Activated CD4-positive, alpha-beta memory T cell treated with anti-CD3 and anti-CD28 coated beads for 36 hours (primary cell): ENCODE data around the gene JARID2. TPM values are rescaled to one million over a fixed set of nuclear protein-coding genes. Genes with fewer than 3 reads are reported as not detected.

Source experiments
- CTCF ChIA-PET: fragments of 350-600 bp; sonication (Branson Sonifier 250); formaldehyde crosslinking; loops from one replicate; lab custom pipeline; 2021; ENCODE audit warnings: antibody characterized with exemption, inconsistent platforms; lab: Charles Lee
- POLR2A ChIA-PET: fragments of 350-600 bp; sonication (Branson Sonifier 250); formaldehyde crosslinking; loops from one replicate; lab custom pipeline; 2021; ENCODE audit warnings: antibody characterized with exemption; lab: Charles Lee
- DNase-seq: peaks from one replicate; pipeline ENCODE4 v3.0.0-alpha.2; 2020
- H3K27ac Mint-ChIP-seq: one replicate; pipeline ENCODE4 v1.8.0; 2021; ENCODE audit warnings: mixed read lengths
- H3K27me3 Mint-ChIP-seq: one replicate; pipeline ENCODE4 v1.8.0; 2021; ENCODE audit warnings: mixed read lengths
- H3K36me3 Mint-ChIP-seq: one replicate; pipeline ENCODE4 v1.8.0; 2021; ENCODE audit warnings: mixed read lengths
- H3K4me1 Mint-ChIP-seq: one replicate; pipeline ENCODE4 v1.8.0; 2021; ENCODE audit warnings: low read depth, mixed read lengths
- H3K4me3 Mint-ChIP-seq: one replicate; pipeline ENCODE4 v1.8.0; 2021; ENCODE audit warnings: mild to moderate bottlenecking, mixed read lengths
- H3K9me3 Mint-ChIP-seq: one replicate; pipeline ENCODE4 v1.8.0; 2021; ENCODE audit warnings: mixed read lengths
- intact Hi-C: fragments of 100-400 bp; cut with micrococcal nuclease; formaldehyde crosslinking; loops from one replicate; pipeline ENCODE4 v1.15.1; 2023
- total RNA-seq, 2 experiments: library from RNA; stranded (reverse); gene quantifications; one replicate each; pipeline ENCODE4 v1.2.3, GENCODE V29; 2021

The JARID2 gene
- total RNA-seq, 2 experiments from 2014 or later: 41.4 to 44.0 TPM

DNA sequence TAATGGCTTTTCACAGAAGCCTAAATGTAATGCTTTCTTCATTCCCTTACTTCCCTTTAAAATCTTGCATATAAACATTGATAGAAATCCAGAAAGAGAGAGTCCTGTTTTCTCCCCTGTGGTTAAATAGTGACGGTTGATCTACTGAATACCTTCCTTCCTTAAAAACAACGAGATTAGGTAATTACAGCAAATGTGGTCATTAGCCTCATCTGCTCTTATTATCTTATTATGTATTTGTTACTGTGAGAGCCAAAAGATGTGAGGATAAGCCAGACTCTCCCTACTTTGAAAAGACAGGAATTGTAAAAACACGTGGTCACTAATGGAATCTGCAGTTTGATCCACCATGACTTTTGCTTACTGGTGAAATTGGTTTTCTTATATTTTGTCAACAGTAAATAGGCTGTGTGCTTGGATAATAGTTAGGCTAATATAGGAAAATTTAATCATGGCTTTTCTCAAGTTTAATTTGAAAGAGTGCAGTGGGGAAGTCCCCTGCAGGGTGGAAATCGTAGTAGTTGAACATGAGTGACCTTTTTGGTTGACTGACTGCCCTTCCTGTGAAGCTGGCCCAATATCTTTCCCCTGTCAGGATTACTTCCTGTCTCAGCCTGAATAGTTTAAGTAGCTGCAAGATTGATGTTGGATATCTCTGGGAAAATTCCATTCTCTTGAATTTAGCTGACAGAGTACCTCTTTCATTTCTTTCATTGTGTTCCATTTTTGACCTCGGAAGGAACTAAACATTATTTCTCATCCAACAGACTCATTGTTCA is 62.8 kb downstream of the JARID2 start:
- no peaks in the 10 kb centered on the region for H3K9me3 Mint-ChIP-seq
- ChIA-PET CTCF (no interaction called here), POLR2A (no interaction called here)
- no peak overlapping the region for H3K4me3 Mint-ChIP-seq
- no peak overlapping the region for H3K27ac Mint-ChIP-seq
- H3K4me1 Mint-ChIP-seq: peaks cover 82% of the 10 kb centered on the region
- intact Hi-C loops: no loop called here
- peaks cover 20% of the 10 kb centered on the region for H3K36me3 Mint-ChIP-seq
- DNase-seq: no peak
- no peaks in the 10 kb centered on the region for H3K27me3 Mint-ChIP-seq

GRCh38 chr6:15309611-15310283 is 63.9 kb downstream of the JARID2 start:
- ChIA-PET POLR2A (no interaction called here), CTCF (no interaction called here)
- Mint-ChIP-seq H3K4me3 (no peak overlapping the region), H3K27me3 (no peaks in the 10 kb centered on the region), H3K36me3 (peaks cover 18% of the 10 kb centered on the region), H3K4me1 (peaks cover 81% of the 10 kb centered on the region), H3K9me3 (no peaks in the 10 kb centered on the region), H3K27ac (no peak overlapping the region)
- DNase-seq: no peak
- intact Hi-C loops: no loop called here

DNA sequence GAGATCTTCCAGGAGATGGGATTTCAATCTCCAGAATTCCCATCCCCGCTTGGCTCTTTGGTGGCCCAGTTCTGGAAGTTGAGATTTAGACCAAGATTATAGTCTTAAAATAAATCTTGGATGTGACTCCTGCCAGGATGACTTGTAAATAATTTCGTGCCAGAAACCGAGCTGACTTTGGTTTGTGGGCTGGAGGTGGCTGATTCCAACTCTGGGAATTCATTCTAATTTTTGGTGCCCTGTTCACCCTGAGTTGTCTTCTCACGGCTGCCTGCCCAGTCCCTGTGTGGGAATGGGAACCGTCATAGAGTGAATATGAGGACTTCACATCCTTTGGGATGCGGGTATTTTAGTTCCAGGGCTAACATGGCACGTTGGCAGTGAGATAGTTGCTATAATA is 64.8 kb downstream of the JARID2 start:
- H3K27me3 Mint-ChIP-seq: no peaks in the 10 kb centered on the region
- H3K4me1 Mint-ChIP-seq: peaks cover 81% of the 10 kb centered on the region
- intact Hi-C loops: no loop called here
- no peak overlapping the region for H3K27ac Mint-ChIP-seq
- H3K36me3 Mint-ChIP-seq: peaks cover 16% of the 10 kb centered on the region
- H3K9me3 Mint-ChIP-seq: no peaks in the 10 kb centered on the region
- ChIA-PET CTCF (no interaction called here), POLR2A (no interaction called here)
- no peak overlapping the region for H3K4me3 Mint-ChIP-seq
- DNase-seq: no peak

- Mint-ChIP-seq H3K27me3 (no peaks in the 10 kb centered on the region), H3K4me1 (peaks cover 90% of the 10 kb centered on the region), H3K27ac (peak overlapping the region; percentile 16), H3K36me3 (peaks cover 13% of the 10 kb centered on the region), H3K4me3 (no peak overlapping the region), H3K9me3 (no peaks in the 10 kb centered on the region)
- CTCF ChIA-PET: no interaction called here
- intact Hi-C loops: no loop called here
- DNase-seq: no peak
- POLR2A ChIA-PET: no interaction called here
These were observed 66.6 kb downstream of the JARID2 start for GRCh38 chr6:15312500-15312899.

DNA sequence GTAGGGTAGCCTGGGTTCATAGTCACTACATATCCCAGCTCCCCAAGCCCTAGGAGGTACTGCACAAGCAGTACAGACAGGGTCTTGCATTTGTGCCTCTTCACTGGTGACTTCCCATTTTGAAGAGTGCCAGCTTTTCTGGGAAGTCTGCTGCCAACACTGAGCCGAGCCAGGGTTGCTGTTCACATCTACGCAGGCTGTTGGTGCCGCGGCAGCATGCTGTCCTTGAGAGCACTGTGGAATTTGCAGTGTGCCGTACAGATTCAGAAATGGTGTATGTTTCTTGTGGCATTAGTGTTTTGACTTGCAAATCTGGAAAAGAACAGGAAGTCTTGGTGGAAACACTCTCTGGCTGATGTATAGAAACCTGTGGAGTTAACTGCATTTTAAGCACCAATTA is 67.5 kb downstream of the JARID2 start:
- no peak overlapping the region for H3K27ac Mint-ChIP-seq
- H3K27me3 Mint-ChIP-seq: no peaks in the 10 kb centered on the region
- DNase-seq: no peak
- ChIA-PET POLR2A (no interaction called here), CTCF (no interaction called here)
- peaks cover 15% of the 10 kb centered on the region for H3K36me3 Mint-ChIP-seq
- peaks cover 90% of the 10 kb centered on the region for H3K4me1 Mint-ChIP-seq
- intact Hi-C loops: no loop called here
- H3K9me3 Mint-ChIP-seq: no peaks in the 10 kb centered on the region
- no peak overlapping the region for H3K4me3 Mint-ChIP-seq

DNA sequence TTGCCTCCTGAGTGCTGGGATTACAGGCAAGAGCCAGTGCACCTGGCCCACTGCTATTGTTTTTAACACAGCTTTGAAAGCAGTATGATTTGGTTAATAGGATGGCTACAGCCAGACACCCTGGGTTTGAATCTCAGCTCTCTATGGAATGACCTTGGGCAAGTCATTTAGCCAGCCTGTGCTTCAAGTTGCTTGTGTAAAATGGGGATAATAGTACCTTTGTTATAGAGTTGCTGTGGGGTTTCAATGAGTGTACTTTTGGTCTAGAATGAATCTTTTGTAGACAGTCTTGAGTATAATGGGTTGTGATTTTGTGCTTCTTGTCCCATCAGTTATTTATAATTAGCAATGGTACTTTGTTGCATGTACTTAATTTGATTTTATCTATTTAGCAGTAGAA is 70.9 kb downstream of the JARID2 start:
- POLR2A ChIA-PET: no interaction called here
- CTCF ChIA-PET: no interaction called here
- H3K4me3 Mint-ChIP-seq: no peak overlapping the region
- H3K27ac Mint-ChIP-seq: peak overlapping the region; percentile 67
- DNase-seq: no peak
- peaks cover 12% of the 10 kb centered on the region for H3K36me3 Mint-ChIP-seq
- no peaks in the 10 kb centered on the region for H3K9me3 Mint-ChIP-seq
- peaks cover 96% of the 10 kb centered on the region for H3K4me1 Mint-ChIP-seq
- intact Hi-C loops: loop anchor here (1.0 kb wide), 1 partner anchor 11 kb away; no protein-coding TSS in a partner anchor
- H3K27me3 Mint-ChIP-seq: no peaks in the 10 kb centered on the region

GRCh38 chr6:15317251-15317650 is 71.4 kb downstream of the JARID2 start:
- intact Hi-C loops: loop anchor here (1.0 kb wide), 1 partner anchor 12 kb away; no protein-coding TSS in a partner anchor
- H3K9me3 Mint-ChIP-seq: no peaks in the 10 kb centered on the region
- peak overlapping the region; percentile 20 for H3K4me3 Mint-ChIP-seq
- ChIA-PET CTCF (no interaction called here), POLR2A (no interaction called here)
- peaks cover 11% of the 10 kb centered on the region for H3K36me3 Mint-ChIP-seq
- peak overlapping the region; percentile 67 for H3K27ac Mint-ChIP-seq
- DNase-seq: no peak
- H3K27me3 Mint-ChIP-seq: no peaks in the 10 kb centered on the region
- H3K4me1 Mint-ChIP-seq: peaks cover 96% of the 10 kb centered on the region

- H3K36me3 Mint-ChIP-seq: peaks cover 8% of the 10 kb centered on the region
- H3K27me3 Mint-ChIP-seq: no peaks in the 10 kb centered on the region
- intact Hi-C loops: loop anchor here (1.0 kb wide), 1 partner anchor 13 kb away; no protein-coding TSS in a partner anchor
- H3K9me3 Mint-ChIP-seq: no peaks in the 10 kb centered on the region
- POLR2A ChIA-PET: interaction anchor here (0.7 kb wide), 1 partner anchor 1448 kb away, joined by 5 read pairs; no protein-coding TSS in a partner anchor
- H3K27ac Mint-ChIP-seq: peak overlapping the region; percentile 67
- H3K4me1 Mint-ChIP-seq: peaks cover 96% of the 10 kb centered on the region
- peak overlapping the region; percentile 20 for H3K4me3 Mint-ChIP-seq
- peak; percentile 55 for DNase-seq
- CTCF ChIA-PET: no interaction called here
These were observed 72.3 kb downstream of the JARID2 start for GRCh38 chr6:15317934-15318902.

DNA sequence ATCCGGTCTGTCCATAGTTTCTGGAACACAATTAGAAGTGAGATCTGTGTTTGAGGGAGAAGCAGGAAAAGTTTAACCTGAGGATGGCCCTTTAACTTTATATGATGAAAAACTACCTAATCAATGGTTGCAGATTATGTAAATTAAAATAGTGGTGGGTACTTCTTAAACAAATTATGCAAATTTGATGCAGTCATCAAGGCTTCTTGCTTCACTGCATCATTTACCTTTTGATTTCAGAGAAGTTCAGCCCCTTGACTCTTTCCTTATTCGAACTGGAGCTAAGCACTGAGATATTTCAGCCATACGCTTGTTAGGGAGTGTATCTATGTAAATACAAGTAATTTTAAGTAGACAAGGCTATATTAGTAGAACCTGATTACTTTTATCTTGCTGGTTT is 73.8 kb downstream of the JARID2 start:
- CTCF ChIA-PET: no interaction called here
- Mint-ChIP-seq H3K36me3 (peaks cover 12% of the 10 kb centered on the region), H3K27me3 (no peaks in the 10 kb centered on the region), H3K9me3 (no peaks in the 10 kb centered on the region), H3K27ac (peak overlapping the region; percentile 67), H3K4me1 (peaks cover 92% of the 10 kb centered on the region), H3K4me3 (peak overlapping the region; percentile 18)
- DNase-seq: no peak
- intact Hi-C loops: loop anchor here (1.0 kb wide), 1 partner anchor 18 kb away; no protein-coding TSS in a partner anchor
- POLR2A ChIA-PET: interaction anchor here (0.7 to 1.9 kb wide), 3 partner anchors 66 to 584 kb away, joined by 3 to 5 read pairs (median 3); no protein-coding TSS in a partner anchor

DNA sequence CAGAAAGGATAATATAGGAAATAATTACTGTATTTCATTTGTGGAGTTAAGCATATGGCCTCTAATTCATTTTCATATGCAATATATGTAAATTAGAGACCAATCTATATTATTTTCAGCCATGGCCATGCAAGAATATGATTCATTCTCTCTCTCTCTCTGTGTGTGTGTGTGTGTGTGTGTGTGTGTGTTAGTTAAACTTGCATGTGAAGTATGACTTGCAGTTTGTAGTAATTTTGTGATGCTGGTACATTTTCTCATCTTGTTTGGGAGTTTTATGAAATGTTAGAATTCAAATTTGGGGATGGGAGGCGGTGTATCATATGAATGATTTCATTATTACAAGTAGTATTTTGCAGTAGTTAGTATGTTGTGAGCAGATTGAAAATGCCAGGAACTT is 74.8 kb downstream of the JARID2 start:
- Mint-ChIP-seq H3K4me1 (peaks cover 92% of the 10 kb centered on the region), H3K36me3 (peaks cover 17% of the 10 kb centered on the region), H3K4me3 (no peak overlapping the region), H3K27ac (peak overlapping the region; percentile 42), H3K27me3 (no peaks in the 10 kb centered on the region), H3K9me3 (no peaks in the 10 kb centered on the region)
- ChIA-PET POLR2A (interaction anchor here (0.7 to 1.9 kb wide), 2 partner anchors 68 to 72 kb away, joined by 3 to 5 read pairs; no protein-coding TSS in a partner anchor), CTCF (no interaction called here)
- intact Hi-C loops: loop anchor here (1.0 kb wide), 1 partner anchor 19 kb away; no protein-coding TSS in a partner anchor
- DNase-seq: no peak

DNA sequence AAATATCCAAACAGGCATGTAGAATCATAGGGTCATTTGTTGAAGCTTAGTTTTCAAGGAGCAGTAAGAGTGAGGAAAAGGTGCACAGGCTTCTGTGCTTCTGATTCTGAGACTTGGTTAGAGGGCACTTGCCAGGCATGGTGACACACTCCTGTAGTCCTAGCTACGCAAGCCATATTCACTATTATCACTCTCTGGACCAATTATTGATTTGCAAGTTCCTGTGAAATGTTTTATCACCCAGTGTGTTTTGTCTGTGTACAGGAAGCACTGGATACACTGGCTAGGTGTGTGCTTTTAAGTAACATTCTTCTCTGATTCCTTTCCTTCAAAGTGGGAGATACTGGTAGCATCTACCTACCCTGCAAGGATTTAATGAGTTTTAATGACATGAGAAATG is 76.3 kb downstream of the JARID2 start:
- CTCF ChIA-PET: interaction anchor here (0.6 kb wide), 1 partner anchor 235 kb away, joined by 4 read pairs; no protein-coding TSS in a partner anchor
- POLR2A ChIA-PET: no interaction called here
- no peaks in the 10 kb centered on the region for H3K9me3 Mint-ChIP-seq
- no peak overlapping the region for H3K27ac Mint-ChIP-seq
- no peak for DNase-seq
- intact Hi-C loops: no loop called here
- H3K4me3 Mint-ChIP-seq: no peak overlapping the region
- H3K4me1 Mint-ChIP-seq: peaks cover 91% of the 10 kb centered on the region
- no peaks in the 10 kb centered on the region for H3K27me3 Mint-ChIP-seq
- peaks cover 16% of the 10 kb centered on the region for H3K36me3 Mint-ChIP-seq
